HG03457 (cell line): ENCODE results near the gene UTS2B.

Experiments
- ATAC-seq: cut with Tn5 transposase; IDR thresholded peaks from one replicate; pipeline ENCODE4 v1.9.1; 2021; ENCODE audit warnings: moderate number of reproducible peaks; ENCODE audit not compliant: unreplicated experiment

Gene UTS2B

DNA sequence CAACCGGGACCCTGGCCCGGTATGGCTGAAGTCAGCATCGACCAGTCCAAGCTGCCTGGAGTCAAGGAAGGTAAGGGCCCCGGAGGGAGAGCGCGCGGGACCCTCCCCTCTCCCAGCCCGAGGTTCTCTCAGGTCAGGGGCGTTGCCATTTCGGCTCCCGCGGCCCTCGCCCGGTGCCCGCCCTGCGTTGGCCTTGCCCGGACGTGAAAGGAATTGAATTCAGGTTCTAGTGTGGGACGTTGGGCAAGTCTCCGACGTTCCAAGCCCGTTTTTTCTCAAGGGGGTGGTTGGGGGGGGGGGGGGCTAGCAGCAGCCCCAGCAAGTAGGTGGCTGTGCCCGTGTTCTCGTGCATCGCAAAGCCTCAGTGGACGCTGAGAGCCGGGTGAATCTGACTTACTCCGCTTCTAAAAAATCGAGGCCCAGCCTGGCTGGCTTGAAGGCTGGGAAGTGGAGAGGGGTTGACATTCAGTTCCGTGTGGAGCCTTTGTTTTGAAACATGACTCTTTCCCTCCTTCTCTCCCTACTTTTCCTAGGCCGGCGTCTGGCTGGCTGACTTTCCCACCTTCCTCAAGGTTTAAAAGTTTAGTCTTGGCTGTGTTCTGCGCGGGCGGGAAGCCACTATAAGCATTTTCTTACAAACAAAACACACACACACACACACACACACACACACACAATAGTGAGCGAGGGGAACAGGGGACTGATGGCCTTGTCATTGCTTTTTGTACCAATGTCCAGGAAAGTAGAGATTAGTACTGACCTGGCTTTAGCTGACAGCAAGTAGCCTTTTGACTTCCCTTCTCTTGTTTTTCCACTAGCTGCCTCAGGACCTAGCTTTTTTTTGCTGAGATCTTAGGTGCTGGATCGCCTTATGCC, at the start of gene UTS2B:
Gene UTS2B (minus strand): TSS at position 873 of the 876 bp plus-strand sequence. CDS start 48,337 bp downstream, outside the sequence.
- ATAC-seq: peak; percentile 27

GRCh38 chr3:191380001-191380400, 49.7 kb upstream of the UTS2B start:
- ATAC-seq: no peak

DNA sequence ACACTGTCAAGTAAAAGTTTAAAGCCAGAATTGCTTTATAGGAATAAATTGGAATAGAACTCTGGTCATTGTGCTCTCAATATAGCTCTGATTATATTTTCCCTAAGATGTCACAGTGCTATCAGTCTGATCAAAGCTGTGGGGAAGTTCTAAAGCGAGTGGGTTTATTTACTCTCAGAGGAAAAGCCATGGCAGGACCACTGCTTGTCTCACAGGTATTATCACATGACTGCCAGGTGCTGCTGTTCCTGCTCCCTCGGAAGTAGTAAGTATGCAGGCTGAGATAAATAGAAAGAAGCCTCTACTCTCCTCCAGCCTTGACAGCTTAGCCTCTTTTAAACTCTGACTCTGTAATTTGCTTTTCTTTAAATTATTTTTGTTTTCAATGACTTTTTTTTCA, 49.1 kb upstream of the UTS2B start:
- no peak for ATAC-seq

DNA sequence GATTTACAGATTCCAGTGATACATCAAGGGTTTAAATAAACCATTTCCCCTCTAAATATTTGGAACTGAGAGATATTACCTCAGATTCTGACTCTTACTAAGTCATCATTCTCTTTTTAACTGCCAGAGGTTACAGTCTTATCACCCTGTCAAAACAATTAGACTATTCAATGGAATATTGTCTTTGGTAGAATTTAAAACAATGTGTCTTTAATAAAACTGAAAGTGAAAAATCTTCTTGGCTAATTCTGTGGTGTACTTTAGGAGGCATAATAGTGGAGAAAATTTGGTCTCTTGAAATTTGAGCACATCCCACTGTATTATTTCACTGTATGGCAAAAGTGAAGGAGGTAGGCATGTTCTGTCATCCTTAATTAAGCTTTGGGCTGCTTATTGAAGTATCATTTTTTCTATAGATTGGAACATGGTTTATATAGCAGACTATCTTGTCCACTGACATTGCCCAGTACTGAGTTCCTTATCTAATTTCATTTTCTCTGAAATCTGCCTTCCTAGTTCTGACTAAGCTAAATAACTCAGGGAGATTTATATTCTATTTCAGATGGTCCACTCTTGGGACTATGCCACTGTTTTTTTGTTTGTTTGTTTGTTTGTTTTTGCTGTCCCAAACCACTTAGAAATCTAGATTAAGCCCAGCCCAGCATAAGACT, 48.0 kb upstream of the UTS2B start:
- ATAC-seq: no peak

DNA sequence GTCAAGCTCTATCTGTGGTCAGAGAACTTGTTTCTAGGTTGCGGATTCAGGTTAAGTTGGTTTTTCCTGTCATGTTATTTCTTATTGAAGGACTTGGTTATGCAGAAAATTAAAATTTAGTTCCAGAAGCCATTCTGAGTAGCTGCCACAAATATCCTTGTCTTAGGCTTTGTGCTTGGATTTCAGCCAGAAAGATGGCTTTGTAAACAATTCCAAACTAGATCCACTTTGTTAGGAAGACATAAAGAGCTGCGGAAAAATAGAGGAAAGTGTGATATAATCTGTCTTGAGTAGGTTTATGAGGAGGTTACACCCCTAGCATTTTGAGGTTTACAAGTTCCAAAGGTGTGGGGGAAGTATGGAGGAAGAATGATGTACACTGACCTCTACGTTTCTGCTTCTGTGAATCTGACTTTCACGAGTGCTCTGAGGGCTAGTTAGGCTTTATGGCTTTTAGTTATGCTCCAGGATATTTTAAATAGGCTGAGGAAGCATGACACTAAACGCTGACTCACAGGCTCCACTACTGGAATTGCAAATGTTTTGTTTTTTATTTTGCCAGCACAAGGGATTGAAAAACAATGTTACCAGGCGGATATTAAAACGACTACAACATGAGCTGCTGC, 46.3 kb upstream of the UTS2B start:
- no peak for ATAC-seq

- no peak for ATAC-seq
Observed at GRCh38 chr3:191373327-191373726, 43.0 kb upstream of the UTS2B start.

GRCh38 chr3:191372122-191372521, 41.8 kb upstream of the UTS2B start:
- no peak for ATAC-seq

GRCh38 chr3:191369616-191370010, 39.3 kb upstream of the UTS2B start:
- no peak for ATAC-seq

DNA sequence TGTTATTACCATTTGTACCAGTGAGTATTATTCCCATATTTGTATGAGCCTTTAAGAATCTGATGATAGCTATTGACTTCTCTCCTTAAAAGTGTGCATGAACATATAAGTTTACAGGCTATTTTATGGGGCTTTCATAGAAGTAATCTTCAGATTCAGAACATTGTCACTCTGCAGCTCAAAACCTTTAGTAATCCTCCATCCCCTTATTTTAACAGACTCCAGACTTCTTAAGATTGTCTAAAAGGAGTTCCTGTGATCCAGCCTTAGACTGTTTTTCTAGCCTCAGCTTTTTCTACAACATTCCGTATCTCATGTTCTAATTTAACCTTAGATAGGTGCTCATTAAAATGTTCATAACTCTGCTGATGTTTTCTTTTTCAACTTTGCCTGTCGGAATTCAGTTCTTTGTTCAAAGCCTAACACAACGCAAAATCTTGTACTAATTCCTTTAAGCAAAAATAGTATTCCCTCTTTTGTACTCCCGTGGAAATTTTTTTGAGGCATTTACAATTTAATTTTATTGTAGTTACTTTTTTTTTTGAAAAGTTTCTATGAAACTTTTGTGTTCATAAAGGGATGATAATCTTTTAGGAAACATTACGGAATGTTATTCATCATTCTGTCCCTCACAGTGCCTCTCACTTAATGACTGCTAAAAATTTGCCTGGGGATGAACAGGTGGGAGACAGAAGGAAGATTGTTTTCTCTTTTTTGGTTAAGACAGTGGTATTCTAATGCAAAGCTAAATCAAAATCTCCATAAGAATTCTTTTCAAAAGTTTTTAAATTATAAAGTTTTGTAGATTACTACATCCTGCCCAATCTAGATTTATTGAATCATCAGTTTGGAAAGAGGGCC, 38.7 kb upstream of the UTS2B start:
- ATAC-seq: no peak

DNA sequence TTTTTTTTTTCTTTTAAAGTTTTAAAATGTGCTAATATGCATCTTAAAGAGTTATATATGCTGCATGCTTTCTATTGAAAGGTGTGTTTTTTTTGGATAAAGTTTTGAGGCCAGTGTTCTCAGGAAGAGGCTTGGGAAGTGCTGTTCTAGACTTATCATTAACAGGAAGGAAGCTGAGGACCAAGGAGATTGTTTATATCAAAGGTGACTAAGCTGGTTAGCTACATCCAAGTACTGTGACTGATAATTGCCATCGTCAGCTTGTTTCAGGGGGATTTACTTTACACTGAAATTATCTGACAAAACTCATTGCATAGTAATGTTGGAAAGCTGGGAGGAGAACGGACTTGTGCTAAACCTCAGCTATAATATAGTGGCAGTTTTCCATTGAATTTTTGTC, 36.3 kb upstream of the UTS2B start:
- ATAC-seq: no peak

DNA sequence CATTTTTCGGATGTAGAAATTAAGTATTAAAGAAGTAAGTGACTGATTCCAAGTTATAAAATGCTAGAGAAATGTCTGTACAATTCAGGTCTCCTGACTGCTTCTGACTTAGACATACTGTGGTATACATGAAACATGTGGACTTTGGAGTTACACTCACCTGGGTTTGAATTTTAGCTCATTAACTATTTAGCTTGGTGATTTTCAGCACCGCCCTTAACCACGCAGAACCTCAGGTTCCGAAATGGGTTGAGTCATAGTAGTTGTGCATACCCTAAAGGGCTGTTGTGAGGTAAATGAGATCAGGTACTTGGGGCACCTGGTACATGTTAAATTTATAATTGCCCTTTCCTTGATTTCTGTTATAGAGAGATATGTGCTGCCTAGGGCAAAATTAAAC, 32.9 kb upstream of the UTS2B start:
- no peak for ATAC-seq

DNA sequence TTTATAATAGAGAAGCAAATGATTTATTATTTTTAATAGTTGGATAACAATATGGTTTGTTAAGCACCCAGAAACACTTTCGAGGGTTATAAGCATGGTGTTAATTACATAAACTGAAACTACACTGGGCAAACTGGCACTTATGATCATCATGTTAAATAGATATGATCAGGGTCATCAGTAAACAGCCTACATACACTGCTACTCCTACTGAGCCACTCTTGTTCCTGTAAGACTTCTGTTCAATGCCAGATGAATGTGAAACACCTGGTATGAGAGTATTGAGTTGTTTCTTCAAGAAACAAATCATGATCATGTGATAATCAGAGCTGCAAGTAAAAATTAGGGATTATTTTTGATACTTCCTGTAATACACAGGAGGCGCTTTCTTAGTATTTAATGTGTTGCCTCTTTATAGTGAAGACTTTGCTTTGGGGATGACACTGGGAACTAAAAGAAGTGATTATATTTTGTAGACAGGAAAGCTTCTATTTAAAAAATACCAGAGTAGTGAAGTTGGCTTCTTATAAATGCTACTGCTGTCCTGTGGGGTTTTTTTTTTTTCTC, 32.3 kb upstream of the UTS2B start:
- ATAC-seq: no peak

- no peak for ATAC-seq
Observed at GRCh38 chr3:191362037-191362436, 31.7 kb upstream of the UTS2B start.

DNA sequence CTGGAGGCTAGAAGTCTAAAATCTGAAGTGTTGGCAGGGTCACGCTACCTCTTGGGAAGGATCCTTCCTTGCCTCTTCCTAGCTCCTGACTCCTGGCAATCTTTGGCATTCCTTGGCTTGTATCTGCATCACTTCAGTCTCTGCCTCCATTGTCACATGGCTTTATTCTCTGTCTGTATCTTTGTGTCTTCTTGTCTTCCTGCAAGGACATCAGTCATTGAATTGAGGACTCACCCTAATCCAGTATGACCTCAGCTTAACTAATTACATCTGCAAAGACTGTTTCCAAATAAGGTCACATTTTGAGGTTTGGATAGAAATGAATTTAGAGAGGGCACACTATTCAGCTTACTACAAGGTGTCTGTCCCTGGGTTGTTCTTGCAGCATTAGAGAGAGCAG, 31.1 kb upstream of the UTS2B start:
- ATAC-seq: no peak

GRCh38 chr3:191360620-191361019, 30.3 kb upstream of the UTS2B start:
- ATAC-seq: no peak

DNA sequence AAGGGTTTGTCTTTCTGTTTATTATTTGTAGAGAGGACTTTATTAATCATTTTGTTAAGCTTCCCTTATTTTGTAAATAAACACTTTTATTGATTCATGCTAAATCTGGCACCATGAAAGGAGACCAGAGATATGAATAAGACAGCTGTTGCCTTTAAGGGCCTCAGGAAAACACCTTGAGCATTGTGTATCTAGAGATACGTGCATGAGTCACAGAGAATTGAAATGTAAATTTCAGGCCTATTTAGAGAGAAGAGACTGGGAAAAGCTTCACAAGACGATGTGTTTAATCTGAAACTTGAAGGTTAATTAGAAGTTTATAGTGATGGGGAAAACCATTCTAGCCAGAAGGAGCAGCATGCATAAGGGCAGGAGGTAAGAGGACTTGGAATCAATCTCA, 28.6 kb upstream of the UTS2B start:
- ATAC-seq: no peak

DNA sequence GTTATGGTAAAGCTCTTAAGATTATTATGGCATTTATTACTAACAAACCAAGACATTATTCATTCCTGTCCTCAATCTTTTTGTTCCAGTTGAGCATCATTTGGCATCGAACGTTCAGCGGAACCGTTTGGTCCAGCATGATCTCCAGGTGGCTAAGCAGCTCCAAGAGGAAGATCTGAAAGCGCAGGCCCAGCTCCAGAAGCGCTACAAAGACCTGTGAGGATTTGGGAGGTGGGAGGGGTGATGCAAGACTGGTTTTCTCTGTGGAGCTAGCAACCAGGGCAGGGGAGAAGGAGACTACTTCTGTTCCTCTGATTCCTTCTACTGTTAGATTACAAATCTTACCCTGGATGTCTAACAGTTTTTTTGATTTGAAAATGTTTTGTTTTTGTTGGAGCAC, 27.6 kb upstream of the UTS2B start:
- ATAC-seq: no peak

- ATAC-seq: no peak
Observed at GRCh38 chr3:191356631-191357439, 26.5 kb upstream of the UTS2B start.

DNA sequence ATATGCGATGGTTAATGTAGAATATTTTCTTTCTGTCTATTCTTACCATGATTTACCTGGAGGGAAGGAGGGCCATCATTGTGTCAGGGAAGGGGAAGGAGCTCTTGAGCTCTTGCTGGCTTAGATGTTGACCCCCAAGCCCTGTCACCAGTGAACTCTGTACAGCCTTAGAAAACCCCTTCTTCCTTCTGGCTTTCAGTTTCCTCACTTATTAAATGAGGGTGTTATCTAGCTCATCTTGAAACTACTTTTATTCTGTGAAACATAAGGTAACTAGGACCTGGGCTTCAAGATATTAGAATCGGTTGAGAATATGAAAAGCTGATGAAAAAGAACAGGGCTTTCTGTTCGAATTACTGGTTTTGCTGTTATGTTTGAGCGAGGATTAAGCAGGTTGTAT, 25.1 kb upstream of the UTS2B start:
- peak; percentile 88 for ATAC-seq
